GM23248 (cell line): ENCODE data around the gene PREB.

Experiments used
- EZH2 ChIP-seq: fragments of 200-600 bp; sonication (generic); IDR thresholded peaks from 2 replicates; pipeline ENCODE4 v1.6.1; 2018; ENCODE audit warnings: antibody characterized with exemption, mild to moderate bottlenecking; ENCODE audit not compliant: insufficient read depth, poor library complexity, severe bottlenecking
- EZH2phosphoT487 ChIP-seq: fragments of 200-600 bp; sonication (generic); IDR thresholded peaks from 2 replicates; pipeline ENCODE4 v1.6.1; 2018; ENCODE audit warnings: antibody characterized with exemption, moderate library complexity, mild to moderate bottlenecking, low read depth; ENCODE audit not compliant: insufficient read depth

DNA sequence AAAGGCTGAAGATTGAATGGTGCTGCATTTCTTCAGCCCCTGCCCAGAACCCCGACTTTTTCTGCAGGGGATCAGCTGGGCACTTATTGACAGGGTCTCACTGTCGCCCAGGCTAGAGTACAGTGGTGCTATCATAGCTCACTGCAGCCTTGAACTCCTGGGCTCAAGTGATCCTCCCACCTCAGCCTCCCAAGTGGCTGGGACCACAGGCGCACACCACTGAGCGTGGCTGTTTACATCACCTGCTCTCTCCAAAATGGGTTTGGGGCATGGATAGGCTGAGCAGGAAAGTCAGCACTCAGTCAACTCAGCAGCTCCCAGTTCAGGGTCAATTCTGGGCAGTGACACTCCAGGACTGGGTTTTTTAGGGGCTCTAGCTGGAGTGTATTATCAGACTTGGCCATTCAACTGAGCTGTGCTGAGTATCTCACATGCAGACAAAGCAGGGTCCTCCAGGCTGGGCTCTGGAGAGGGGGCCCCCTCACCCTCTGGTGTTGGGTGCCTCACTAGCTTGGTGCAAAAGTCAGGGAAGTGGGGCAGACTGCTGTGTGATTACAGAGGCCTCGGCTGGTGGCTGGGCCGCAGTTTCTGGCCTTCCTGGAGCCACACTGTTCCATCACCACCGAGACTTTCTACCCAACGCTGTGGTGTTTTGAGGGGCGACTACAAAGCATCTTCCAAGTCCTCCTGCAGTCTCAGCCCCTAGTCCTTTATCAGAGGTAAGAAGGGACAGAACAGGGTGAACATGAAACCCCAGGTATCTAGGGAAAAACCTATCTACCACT lies 6.4 kb downstream of the PREB start:
- TF ChIP-seq EZH2phosphoT487 = no peak
- TF ChIP-seq EZH2 = no peak
